PC-9 (cell line): ENCODE measurements around the gene PLXND1. TPM values are rescaled to one million over a fixed set of nuclear protein-coding genes. Genes with fewer than 3 reads are reported as not detected.

Experiments used
- BruUV-seq: library from RNA; stranded (reverse); fragments of 400-500 nt; replicated peaks from 2 replicates; lab custom pipeline; 2021; lab: Mats Ljungman, UMichigan
- CTCF ChIA-PET: fragments of 300-600 bp; sonication (Branson Sonifier 250); formaldehyde crosslinking; loops from one replicate; lab custom pipeline; 2022; ENCODE audit warnings: antibody characterized with exemption; lab: Charles Lee
- POLR2A ChIA-PET: fragments of 300-600 bp; sonication (Branson Sonifier 250); formaldehyde crosslinking; loops from one replicate; lab custom pipeline; 2022; ENCODE audit warnings: antibody characterized with exemption; ENCODE audit not compliant: unreplicated experiment; lab: Charles Lee
- DNase-seq, 2 experiments: peaks; one replicate each; pipeline versions ENCODE4 v3.0.0 to v3.0.0-alpha.2; 2015 to 2022; ENCODE audit warnings: mixed read lengths in 1 of 2
- H2AFZ ChIP-seq: fragments of 200-600 bp; sonication (generic); 2 replicates; pipeline ENCODE4 v1.8.1; 2017; ENCODE audit warnings: antibody characterized with exemption
- H3F3A ChIP-seq: fragments of 200-600 bp; sonication (generic); 2 replicates; pipeline ENCODE4 v1.8.1; 2017; ENCODE audit warnings: antibody characterized with exemption, mild to moderate bottlenecking, low read depth; ENCODE audit not compliant: insufficient read depth
- H3K27ac ChIP-seq: fragments of 200-600 bp; sonication (generic); 2 replicates; pipeline ENCODE4 v1.6.1; 2016; ENCODE audit warnings: mixed run types
- H3K27me3 ChIP-seq: fragments of 200-600 bp; sonication (generic); 2 replicates; pipeline ENCODE4 v1.6.1; 2016; ENCODE audit warnings: low read depth, mixed run types; ENCODE audit not compliant: insufficient read depth
- H3K36me3 ChIP-seq: fragments of 200-600 bp; sonication (generic); 2 replicates; pipeline ENCODE4 v1.6.1; 2016; ENCODE audit warnings: low read depth, mixed run types
- H3K4me1 ChIP-seq: fragments of 200-600 bp; sonication (generic); replicated peaks from 2 replicates; pipeline ENCODE4 v1.6.1; 2016; ENCODE audit warnings: mixed run types; ENCODE audit not compliant: insufficient read depth
- H3K4me2 ChIP-seq: fragments of 200-600 bp; sonication (generic); 2 replicates; pipeline ENCODE4 v1.6.1; 2017; ENCODE audit warnings: mixed run types
- H3K4me3 ChIP-seq: fragments of 200-600 bp; sonication (generic); 2 replicates; pipeline ENCODE4 v1.6.1; 2016; ENCODE audit warnings: mixed run types
- H3K79me2 ChIP-seq: fragments of 200-600 bp; sonication (generic); 2 replicates; pipeline ENCODE4 v1.6.1; 2017; ENCODE audit warnings: low read depth, mixed run types
- H3K9me2 ChIP-seq: fragments of 200-600 bp; sonication (generic); 2 replicates; pipeline ENCODE4 v1.8.1; 2017; ENCODE audit warnings: mild to moderate bottlenecking; ENCODE audit not compliant: insufficient read depth
- H3K9me3 ChIP-seq: fragments of 200-600 bp; sonication (generic); 2 replicates; pipeline ENCODE4 v1.8.1; 2016; ENCODE audit warnings: low read depth; ENCODE audit not compliant: insufficient read depth
- H4K20me1 ChIP-seq: fragments of 200-600 bp; sonication (generic); 2 replicates; pipeline ENCODE4 v1.8.1; 2017; ENCODE audit not compliant: insufficient read depth
- EZH2 ChIP-seq: fragments of 200-600 bp; sonication (generic); IDR thresholded peaks from 2 replicates; pipeline ENCODE4 v1.8.0; 2017; ENCODE audit warnings: antibody characterized with exemption, low read depth
- intact Hi-C: fragments of 100-400 bp; cut with micrococcal nuclease; formaldehyde crosslinking; loops from one replicate; pipeline ENCODE4 v1.10.0; 2022; ENCODE audit not compliant: unreplicated experiment
- total RNA-seq: library from RNA; stranded (reverse); gene quantifications from 2 replicates; pipeline ENCODE4 v1.2.3, GENCODE V29; 2021
- TF ChIP-seq, protein P1 (sequence below): fragments of 200-600 bp; sonication (generic); conservative IDR thresholded peaks from 2 replicates; pipeline ENCODE4 v1.6.1; 2017; ENCODE audit warnings: mixed run types, antibody characterized with exemption, mild to moderate bottlenecking, moderate library complexity

PLXND1 gene
- total RNA-seq, 1 experiment from 2014 or later: 44.4 TPM

DNA sequence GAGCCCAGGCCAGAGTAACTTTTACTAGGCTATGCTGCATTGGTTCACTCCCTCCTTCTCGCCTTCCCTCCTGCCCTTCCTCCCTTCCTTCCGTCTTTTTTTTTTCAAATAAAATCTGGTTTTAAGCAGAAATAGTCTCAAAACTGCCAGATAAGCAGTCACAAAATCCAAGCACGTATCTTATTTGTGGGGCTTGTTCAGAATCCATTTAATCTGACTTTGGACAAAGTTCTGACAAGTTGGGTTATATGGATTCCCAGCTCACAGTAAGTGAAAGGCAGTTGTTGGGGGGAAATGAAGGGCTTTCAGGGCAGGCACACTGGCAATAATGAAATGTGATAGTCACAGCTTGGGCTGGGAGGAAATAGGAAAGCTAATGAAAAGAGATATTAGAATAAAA, 32.0 kb upstream of the PLXND1 start:
- H3K79me2 ChIP-seq: no peaks in the 10 kb centered on the region
- H3K27me3 ChIP-seq: no peaks in the 10 kb centered on the region
- H3K9me2 ChIP-seq: no peaks in the 10 kb centered on the region
- ChIA-PET CTCF (no interaction called here), POLR2A (no interaction called here)
- TF ChIP-seq EZH2: no peak
- TF ChIP-seq, protein P1, sequence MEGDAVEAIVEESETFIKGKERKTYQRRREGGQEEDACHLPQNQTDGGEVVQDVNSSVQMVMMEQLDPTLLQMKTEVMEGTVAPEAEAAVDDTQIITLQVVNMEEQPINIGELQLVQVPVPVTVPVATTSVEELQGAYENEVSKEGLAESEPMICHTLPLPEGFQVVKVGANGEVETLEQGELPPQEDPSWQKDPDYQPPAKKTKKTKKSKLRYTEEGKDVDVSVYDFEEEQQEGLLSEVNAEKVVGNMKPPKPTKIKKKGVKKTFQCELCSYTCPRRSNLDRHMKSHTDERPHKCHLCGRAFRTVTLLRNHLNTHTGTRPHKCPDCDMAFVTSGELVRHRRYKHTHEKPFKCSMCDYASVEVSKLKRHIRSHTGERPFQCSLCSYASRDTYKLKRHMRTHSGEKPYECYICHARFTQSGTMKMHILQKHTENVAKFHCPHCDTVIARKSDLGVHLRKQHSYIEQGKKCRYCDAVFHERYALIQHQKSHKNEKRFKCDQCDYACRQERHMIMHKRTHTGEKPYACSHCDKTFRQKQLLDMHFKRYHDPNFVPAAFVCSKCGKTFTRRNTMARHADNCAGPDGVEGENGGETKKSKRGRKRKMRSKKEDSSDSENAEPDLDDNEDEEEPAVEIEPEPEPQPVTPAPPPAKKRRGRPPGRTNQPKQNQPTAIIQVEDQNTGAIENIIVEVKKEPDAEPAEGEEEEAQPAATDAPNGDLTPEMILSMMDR: no peak
- H3K4me2 ChIP-seq: no peak overlapping the region
- H3K4me1 ChIP-seq: peaks cover 17% of the 10 kb centered on the region
- BruUV-seq: no TSS peak
- H3F3A ChIP-seq: peaks cover 25% of the 10 kb centered on the region; the same call in 1 of the 2 replicates
- DNase-seq: no peak
- intact Hi-C loops: no loop called here
- H2AFZ ChIP-seq: no peak overlapping the region
- no peak overlapping the region for H3K27ac ChIP-seq
- H3K4me3 ChIP-seq: no peak overlapping the region
- H4K20me1 ChIP-seq: no peaks in the 10 kb centered on the region
- H3K9me3 ChIP-seq: no peaks in the 10 kb centered on the region
- H3K36me3 ChIP-seq: no peaks in the 10 kb centered on the region

DNA sequence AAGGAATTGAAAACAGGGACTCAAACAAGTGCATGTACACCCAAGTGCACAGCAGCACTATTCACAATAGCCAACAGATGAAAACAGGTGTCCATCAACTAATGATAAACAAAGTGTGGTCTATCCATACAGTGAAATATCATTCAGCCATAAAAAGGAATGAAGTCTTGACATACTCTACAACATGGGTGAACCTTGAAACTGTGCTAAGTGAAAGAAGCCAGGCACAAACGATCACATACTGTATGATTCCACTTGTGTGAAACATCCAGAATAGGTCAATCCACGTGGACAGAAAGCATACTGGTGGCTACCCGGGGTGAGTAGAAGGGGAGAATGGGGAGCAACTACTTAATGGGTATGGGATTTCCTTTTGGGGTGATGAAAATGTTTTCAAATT, 29.6 kb upstream of the PLXND1 start:
- BruUV-seq: no TSS peak
- TF ChIP-seq, protein P1: no peak
- TF ChIP-seq EZH2: no peak
- Histone ChIP-seq H3K36me3 (no peaks in the 10 kb centered on the region), H3K79me2 (no peaks in the 10 kb centered on the region), H3K9me2 (no peaks in the 10 kb centered on the region), H3K4me3 (no peak overlapping the region), H3K9me3 (no peaks in the 10 kb centered on the region), H2AFZ (no peak overlapping the region), H4K20me1 (no peaks in the 10 kb centered on the region), H3K4me2 (no peak overlapping the region), H3K4me1 (peaks cover 19% of the 10 kb centered on the region), H3K27me3 (no peaks in the 10 kb centered on the region), H3F3A (peaks cover 24% of the 10 kb centered on the region; the same call in 1 of the 2 replicates), H3K27ac (no peak overlapping the region)
- ChIA-PET POLR2A (no interaction called here), CTCF (no interaction called here)
- no peak for DNase-seq
- intact Hi-C loops: no loop called here

DNA sequence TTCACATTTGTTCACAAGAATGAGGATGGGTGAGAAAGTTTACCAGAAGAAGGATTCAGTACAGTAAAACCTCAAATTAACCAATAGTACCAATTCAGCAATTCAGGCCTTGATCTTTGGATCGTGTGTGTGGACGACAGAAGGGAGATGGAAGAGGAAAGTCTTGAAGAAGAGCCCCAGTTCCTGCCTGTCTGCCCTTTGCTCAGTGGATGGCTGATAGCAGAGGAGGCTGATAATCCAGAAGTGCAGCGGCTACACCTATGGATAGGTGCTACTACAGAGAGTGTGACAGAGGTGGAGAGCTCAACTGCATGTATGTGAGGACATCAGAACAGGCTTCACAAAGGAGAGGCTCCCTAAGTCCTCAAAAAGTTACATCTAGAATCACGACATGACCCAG, 29.2 kb upstream of the PLXND1 start:
- no peak for DNase-seq
- no peak overlapping the region for H3K27ac ChIP-seq
- no peak overlapping the region for H3K4me2 ChIP-seq
- H2AFZ ChIP-seq: no peak overlapping the region
- no TSS peak for BruUV-seq
- no peak overlapping the region for H3K4me3 ChIP-seq
- H3K27me3 ChIP-seq: no peaks in the 10 kb centered on the region
- no peaks in the 10 kb centered on the region for H4K20me1 ChIP-seq
- H3F3A ChIP-seq: peaks cover 21% of the 10 kb centered on the region; the same call in 1 of the 2 replicates
- POLR2A ChIA-PET: no interaction called here
- CTCF ChIA-PET: no interaction called here
- H3K79me2 ChIP-seq: no peaks in the 10 kb centered on the region
- intact Hi-C loops: no loop called here
- no peaks in the 10 kb centered on the region for H3K36me3 ChIP-seq
- H3K4me1 ChIP-seq: peaks cover 19% of the 10 kb centered on the region
- TF ChIP-seq EZH2: no peak
- TF ChIP-seq, protein P1: no peak
- H3K9me2 ChIP-seq: no peaks in the 10 kb centered on the region
- H3K9me3 ChIP-seq: no peaks in the 10 kb centered on the region
